C4-2B (cell line): ENCODE data around the gene ZEB2.

ENCODE experiments used
- CTCF ChIP-seq: fragments of 450-650 bp; conservative IDR thresholded peaks from 2 replicates; pipeline ENCODE4 v1.5.1; 2017; ENCODE audit warnings: mild to moderate bottlenecking
- ZFX ChIP-seq: fragments of 450-650 bp; IDR thresholded peaks from 2 replicates; pipeline ENCODE4 v1.6.1; 2017

- TF ChIP-seq CTCF (no peak), ZFX (no peak)
These were observed 90.4 kb downstream of the ZEB2 start for GRCh38 chr2:144429396-144430112.
